ENCODE measurements around the gene EEFSEC.

DNA sequence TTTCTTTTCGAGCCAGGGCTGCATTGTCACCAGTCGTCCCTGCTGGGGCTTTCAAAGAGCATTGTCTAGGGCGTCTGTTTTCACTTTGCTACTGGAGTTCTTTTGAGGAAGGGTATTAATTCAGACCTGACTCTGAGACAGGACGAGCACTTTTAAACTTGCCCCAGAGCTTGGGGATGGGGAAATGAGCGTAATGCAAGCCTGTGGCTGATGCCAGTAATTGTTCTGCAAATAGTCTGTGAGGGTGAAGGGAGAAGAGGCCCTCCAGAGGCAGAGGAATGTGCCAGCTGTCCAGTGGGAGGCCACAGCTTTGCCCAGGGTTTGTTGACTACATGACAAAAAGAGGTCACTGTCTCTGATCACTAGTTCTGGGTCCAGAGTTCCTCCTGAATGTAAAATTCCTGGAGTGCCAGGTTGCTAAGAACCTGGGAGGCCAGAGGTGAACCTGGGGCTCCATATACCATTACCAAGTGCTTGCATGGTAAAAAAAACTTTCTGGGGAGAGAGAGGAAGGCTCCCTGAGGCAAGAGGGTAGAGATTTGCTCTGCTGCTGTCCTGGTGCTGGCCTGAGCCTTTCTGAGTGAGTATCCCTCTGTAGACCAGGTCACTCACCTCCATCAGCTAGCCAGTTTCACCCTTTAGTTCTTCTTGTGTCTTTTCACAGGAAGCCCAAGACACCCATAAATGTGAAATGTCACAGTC lies 14.8 kb downstream of the EEFSEC start:
- TF ChIP-seq FOXK2 (IDR thresholded peaks at IDR 0.05), result no peak
- TF ChIP-seq, protein P1, sequence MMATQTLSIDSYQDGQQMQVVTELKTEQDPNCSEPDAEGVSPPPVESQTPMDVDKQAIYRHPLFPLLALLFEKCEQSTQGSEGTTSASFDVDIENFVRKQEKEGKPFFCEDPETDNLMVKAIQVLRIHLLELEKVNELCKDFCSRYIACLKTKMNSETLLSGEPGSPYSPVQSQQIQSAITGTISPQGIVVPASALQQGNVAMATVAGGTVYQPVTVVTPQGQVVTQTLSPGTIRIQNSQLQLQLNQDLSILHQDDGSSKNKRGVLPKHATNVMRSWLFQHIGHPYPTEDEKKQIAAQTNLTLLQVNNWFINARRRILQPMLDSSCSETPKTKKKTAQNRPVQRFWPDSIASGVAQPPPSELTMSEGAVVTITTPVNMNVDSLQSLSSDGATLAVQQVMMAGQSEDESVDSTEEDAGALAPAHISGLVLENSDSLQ (IDR thresholded peaks at IDR 0.05), result no peak
- TF ChIP-seq LEF1 (IDR thresholded peaks at IDR 0.05; ENCODE audit: borderline replicate concordance), result no peak
- no peak for TF ChIP-seq SP1 (IDR thresholded peaks at IDR 0.05)
- no peak for TF ChIP-seq BHLHE40 (IDR thresholded peaks at IDR 0.05; ENCODE audit: borderline replicate concordance)
- no peak for TF ChIP-seq ARNT (IDR thresholded peaks at IDR 0.05)
- no peak for TF ChIP-seq NFRKB (IDR thresholded peaks at IDR 0.05)
- no peak for TF ChIP-seq FOXM1 (IDR thresholded peaks at IDR 0.05; ENCODE audit: borderline replicate concordance)
- no peak for TF ChIP-seq ZNF384 (IDR thresholded peaks at IDR 0.05)
- no peak for TF ChIP-seq FOXA1 (IDR thresholded peaks at IDR 0.05)
- TF ChIP-seq ELF4 (IDR thresholded peaks at IDR 0.05), result no peak

All from HEK293T (cell line).